Neural cell (in vitro differentiated cells): ENCODE results near the gene ZNF431. TPM values are rescaled to one million over a fixed set of nuclear protein-coding genes. Genes with fewer than 3 reads are reported as not detected.
"Not testable (repeated sequence)": the region's sequence is repeated elsewhere in the genome, so short reads cannot be mapped to it uniquely, and the experiment has no call there.

Source experiments
- H2AFZ ChIP-seq: fragments of 200-600, 300-800 bp; sonication (generic), shearing (Covaris generic); 2 replicates; pipeline ENCODE4 v1.6.0; 2014; ENCODE audit warnings: low read depth, mild to moderate bottlenecking, antibody characterized with exemption, low read length, moderate library complexity
- H3F3A ChIP-seq: fragments of 200-600 bp; shearing (Covaris generic); 2 replicates; pipeline ENCODE4 v1.6.1; 2016; ENCODE audit warnings: mild to moderate bottlenecking, moderate library complexity, mixed read lengths, antibody characterized with exemption, low read length; ENCODE audit not compliant: insufficient read depth, poor library complexity, severe bottlenecking
- H3K27ac ChIP-seq: fragments of 200-600, 300-800 bp; sonication (generic), shearing (Covaris generic); 2 replicates; pipeline ENCODE4 v1.5.1; 2014; ENCODE audit warnings: mild to moderate bottlenecking, low read length, moderate library complexity
- H3K27me3 ChIP-seq: fragments of 300-800, 200-600 bp; sonication (generic), shearing (Covaris generic); 2 replicates; pipeline ENCODE4 v1.6.0; 2014; ENCODE audit warnings: mild to moderate bottlenecking, low read depth, low read length, moderate library complexity; ENCODE audit not compliant: insufficient read depth
- H3K36me3 ChIP-seq: fragments of 300-800, 200-600 bp; sonication (generic), shearing (Covaris generic); 2 replicates; pipeline ENCODE4 v1.5.1; 2014; ENCODE audit warnings: mild to moderate bottlenecking, antibody characterized with exemption, low read length, moderate library complexity; ENCODE audit not compliant: insufficient read depth
- H3K4me2 ChIP-seq: fragments of 300-800, 200-600 bp; sonication (generic), shearing (Covaris generic); 2 replicates; pipeline ENCODE4 v1.6.0; 2014; ENCODE audit warnings: mild to moderate bottlenecking, low read length
- H3K4me3 ChIP-seq: fragments of 300-800, 200-600 bp; sonication (generic), shearing (Covaris generic); 2 replicates; pipeline ENCODE4 v1.5.1; 2014; ENCODE audit warnings: mild to moderate bottlenecking, low read length, moderate library complexity
- H3K79me2 ChIP-seq: fragments of 200-600 bp; shearing (Covaris generic); replicated peaks from 2 replicates; pipeline ENCODE4 v1.6.0; 2014; ENCODE audit warnings: mild to moderate bottlenecking, low read length, moderate library complexity; ENCODE audit not compliant: insufficient read depth
- H3K9ac ChIP-seq: fragments of 300-800, 200-600 bp; sonication (generic), shearing (Covaris generic); 2 replicates; pipeline ENCODE4 v1.6.1; 2016; ENCODE audit warnings: mild to moderate bottlenecking, low read length, mixed read lengths
- H3K9me2 ChIP-seq: fragments of 200-600 bp; shearing (Covaris generic); 2 replicates; pipeline ENCODE4 v1.6.1; 2016; ENCODE audit warnings: mild to moderate bottlenecking, low read length, mixed read lengths; ENCODE audit not compliant: insufficient read depth
- H3K9me3 ChIP-seq: fragments of 200-600, 300-800 bp; sonication (generic), shearing (Covaris generic); 2 replicates; pipeline ENCODE4 v1.6.1; 2016; ENCODE audit warnings: mild to moderate bottlenecking, mixed run types, low read length, moderate library complexity, mixed read lengths
- H4K20me1 ChIP-seq: fragments of 200-600 bp; shearing (Covaris generic); 2 replicates; pipeline ENCODE4 v1.6.1; 2016; ENCODE audit warnings: mild to moderate bottlenecking, mixed run types; ENCODE audit not compliant: insufficient read depth
- EP300 ChIP-seq: fragments of 450-650 bp; conservative IDR thresholded peaks from 2 replicates; pipeline ENCODE4 v1.6.1; 2014; ENCODE audit warnings: antibody characterized with exemption, mild to moderate bottlenecking, moderate library complexity; ENCODE audit not compliant: poor library complexity, severe bottlenecking
- EZH2 ChIP-seq: fragments of 200-600, 300-800 bp; shearing (Covaris generic), sonication (generic); IDR thresholded peaks from 2 replicates; pipeline ENCODE4 v1.6.1; 2014; ENCODE audit warnings: antibody characterized with exemption, low read length, borderline replicate concordance, mild to moderate bottlenecking; ENCODE audit not compliant: insufficient read depth, poor library complexity, severe bottlenecking
- MXI1 ChIP-seq: fragments of 450-650 bp; conservative IDR thresholded peaks from 2 replicates; pipeline ENCODE4 v1.6.1; 2014; ENCODE audit warnings: antibody characterized with exemption, mild to moderate bottlenecking; ENCODE audit not compliant: poor library complexity, severe bottlenecking
- POLR2AphosphoS5 ChIP-seq: IDR thresholded peaks from 2 replicates; pipeline ENCODE4 v1.6.1; 2012
- RAD21 ChIP-seq: fragments of 450-650 bp; conservative IDR thresholded peaks from 2 replicates; pipeline ENCODE4 v1.6.1; 2014; ENCODE audit warnings: antibody characterized with exemption, mild to moderate bottlenecking, moderate library complexity
- SMC3 ChIP-seq: fragments of 450-650 bp; conservative IDR thresholded peaks from 2 replicates; pipeline ENCODE4 v1.6.1; 2014; ENCODE audit warnings: antibody characterized with exemption, mild to moderate bottlenecking, moderate library complexity; ENCODE audit not compliant: poor library complexity
- TAF1 ChIP-seq: IDR thresholded peaks from 2 replicates; pipeline ENCODE4 v1.6.1; 2012; ENCODE audit warnings: low read depth
- polyA plus RNA-seq: library from polyadenylated mRNA; depleted of rRNA; stranded (reverse); fragments of >200 nt; gene quantifications from 2 replicates; pipeline ENCODE4 v1.2.3, GENCODE V29; 2014
- small RNA-seq, 3 experiments: library from RNA; depleted of rRNA; stranded (forward); fragments of <200 nt; gene quantifications; one replicate each; pipeline ENCODE3, GENCODE V24; 2012
- TF ChIP-seq, protein P1 (sequence below): IDR thresholded peaks from 2 replicates; pipeline ENCODE4 v1.6.1; 2012; ENCODE audit warnings: borderline replicate concordance
- TF ChIP-seq, protein P2 (sequence below): fragments of 450-650 bp; IDR thresholded peaks from 2 replicates; pipeline ENCODE4 v1.5.1; 2014; ENCODE audit warnings: antibody characterized with exemption, mild to moderate bottlenecking, moderate library complexity; ENCODE audit not compliant: poor library complexity, severe bottlenecking

The ZNF431 gene
- polyA plus RNA-seq, 1 donor from 2014 or later: 16.3 TPM

DNA sequence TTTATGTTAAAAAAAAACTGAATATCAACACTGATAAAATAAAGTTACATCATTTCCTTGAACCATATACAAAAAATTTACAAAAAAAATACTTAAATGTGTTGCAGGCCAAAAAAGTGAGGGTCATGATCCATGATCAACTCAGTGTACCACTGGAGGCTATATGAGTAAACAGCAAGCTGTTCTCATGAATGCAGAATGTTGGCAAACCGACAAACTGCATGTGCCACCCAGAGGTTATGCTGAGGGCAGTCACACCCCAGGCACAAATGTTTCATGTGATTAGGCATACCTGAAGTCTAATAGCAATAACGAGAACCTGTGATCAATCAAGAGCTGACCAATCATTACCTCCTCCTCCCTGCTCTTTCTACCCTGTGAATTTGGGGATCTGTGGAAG, 91.9 kb downstream of the ZNF431 start:
- Histone ChIP-seq H2AFZ (no peak overlapping the region), H3F3A (no peaks in the 10 kb centered on the region), H4K20me1 (no peaks in the 10 kb centered on the region), H3K79me2 (no peaks in the 10 kb centered on the region), H3K9me2 (no peaks in the 10 kb centered on the region), H3K9me3 (no peaks in the 10 kb centered on the region), H3K4me2 (no peak overlapping the region), H3K9ac (no peak overlapping the region), H3K4me3 (no peak overlapping the region), H3K27ac (no peak overlapping the region), H3K27me3 (no peaks in the 10 kb centered on the region), H3K36me3 (no peaks in the 10 kb centered on the region)
- TF ChIP-seq RAD21 (no peak), MXI1 (no peak)

DNA sequence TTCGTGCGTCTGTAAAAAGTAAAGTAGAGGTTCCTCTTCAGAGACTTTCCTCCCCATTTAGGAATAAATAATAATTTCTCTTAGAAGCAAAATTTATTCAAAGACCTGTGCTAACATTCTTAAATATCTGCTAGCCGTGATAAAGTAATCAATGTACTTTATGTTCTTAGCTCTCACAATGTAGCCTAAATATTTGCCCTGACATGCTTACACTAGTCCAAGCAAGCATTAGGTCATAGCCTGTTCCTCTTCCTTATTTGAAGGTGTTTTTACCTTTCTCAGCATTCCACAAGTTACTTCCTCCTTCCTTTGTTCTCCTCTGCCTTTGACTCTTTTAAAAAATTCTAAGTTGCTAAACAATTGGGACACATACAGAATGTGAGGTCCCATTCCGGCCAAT, 94.9 kb downstream of the ZNF431 start:
- not testable (repeated sequence) for H3K27ac ChIP-seq, H3K79me2 ChIP-seq, H3K36me3 ChIP-seq, H3K4me2 ChIP-seq, H4K20me1 ChIP-seq, H3F3A ChIP-seq, H2AFZ ChIP-seq, H3K27me3 ChIP-seq, H3K4me3 ChIP-seq, H3K9me3 ChIP-seq, H3K9ac ChIP-seq, H3K9me2 ChIP-seq

DNA sequence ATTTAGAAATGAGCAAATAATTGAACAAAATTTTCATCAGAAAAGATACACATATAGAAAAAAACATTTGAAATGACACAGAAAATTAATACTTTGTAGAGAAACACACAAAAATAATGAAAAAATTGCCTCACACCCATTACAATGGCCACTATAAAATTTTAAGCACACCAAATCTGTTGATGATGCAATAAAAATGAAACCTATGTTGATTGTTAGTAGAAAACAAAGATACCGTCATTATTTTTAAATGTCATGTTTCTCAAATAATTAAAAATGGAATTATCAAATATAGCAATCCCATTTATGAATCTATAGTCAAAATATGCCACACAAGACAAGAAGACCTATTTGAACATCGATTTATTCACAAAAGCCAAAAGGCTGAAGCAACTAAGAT, 96.8 kb downstream of the ZNF431 start:
- H3K4me3 ChIP-seq: no peak overlapping the region
- no peaks in the 10 kb centered on the region for H3F3A ChIP-seq
- TF ChIP-seq MXI1: no peak
- no peak for TF ChIP-seq EP300
- TF ChIP-seq SMC3: no peak
- no peak for TF ChIP-seq TAF1
- TF ChIP-seq POLR2AphosphoS5: no peak
- TF ChIP-seq, protein P1, sequence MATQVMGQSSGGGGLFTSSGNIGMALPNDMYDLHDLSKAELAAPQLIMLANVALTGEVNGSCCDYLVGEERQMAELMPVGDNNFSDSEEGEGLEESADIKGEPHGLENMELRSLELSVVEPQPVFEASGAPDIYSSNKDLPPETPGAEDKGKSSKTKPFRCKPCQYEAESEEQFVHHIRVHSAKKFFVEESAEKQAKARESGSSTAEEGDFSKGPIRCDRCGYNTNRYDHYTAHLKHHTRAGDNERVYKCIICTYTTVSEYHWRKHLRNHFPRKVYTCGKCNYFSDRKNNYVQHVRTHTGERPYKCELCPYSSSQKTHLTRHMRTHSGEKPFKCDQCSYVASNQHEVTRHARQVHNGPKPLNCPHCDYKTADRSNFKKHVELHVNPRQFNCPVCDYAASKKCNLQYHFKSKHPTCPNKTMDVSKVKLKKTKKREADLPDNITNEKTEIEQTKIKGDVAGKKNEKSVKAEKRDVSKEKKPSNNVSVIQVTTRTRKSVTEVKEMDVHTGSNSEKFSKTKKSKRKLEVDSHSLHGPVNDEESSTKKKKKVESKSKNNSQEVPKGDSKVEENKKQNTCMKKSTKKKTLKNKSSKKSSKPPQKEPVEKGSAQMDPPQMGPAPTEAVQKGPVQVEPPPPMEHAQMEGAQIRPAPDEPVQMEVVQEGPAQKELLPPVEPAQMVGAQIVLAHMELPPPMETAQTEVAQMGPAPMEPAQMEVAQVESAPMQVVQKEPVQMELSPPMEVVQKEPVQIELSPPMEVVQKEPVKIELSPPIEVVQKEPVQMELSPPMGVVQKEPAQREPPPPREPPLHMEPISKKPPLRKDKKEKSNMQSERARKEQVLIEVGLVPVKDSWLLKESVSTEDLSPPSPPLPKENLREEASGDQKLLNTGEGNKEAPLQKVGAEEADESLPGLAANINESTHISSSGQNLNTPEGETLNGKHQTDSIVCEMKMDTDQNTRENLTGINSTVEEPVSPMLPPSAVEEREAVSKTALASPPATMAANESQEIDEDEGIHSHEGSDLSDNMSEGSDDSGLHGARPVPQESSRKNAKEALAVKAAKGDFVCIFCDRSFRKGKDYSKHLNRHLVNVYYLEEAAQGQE: no peak
- TF ChIP-seq RAD21: no peak
- no peak for TF ChIP-seq EZH2
- TF ChIP-seq, protein P2, sequence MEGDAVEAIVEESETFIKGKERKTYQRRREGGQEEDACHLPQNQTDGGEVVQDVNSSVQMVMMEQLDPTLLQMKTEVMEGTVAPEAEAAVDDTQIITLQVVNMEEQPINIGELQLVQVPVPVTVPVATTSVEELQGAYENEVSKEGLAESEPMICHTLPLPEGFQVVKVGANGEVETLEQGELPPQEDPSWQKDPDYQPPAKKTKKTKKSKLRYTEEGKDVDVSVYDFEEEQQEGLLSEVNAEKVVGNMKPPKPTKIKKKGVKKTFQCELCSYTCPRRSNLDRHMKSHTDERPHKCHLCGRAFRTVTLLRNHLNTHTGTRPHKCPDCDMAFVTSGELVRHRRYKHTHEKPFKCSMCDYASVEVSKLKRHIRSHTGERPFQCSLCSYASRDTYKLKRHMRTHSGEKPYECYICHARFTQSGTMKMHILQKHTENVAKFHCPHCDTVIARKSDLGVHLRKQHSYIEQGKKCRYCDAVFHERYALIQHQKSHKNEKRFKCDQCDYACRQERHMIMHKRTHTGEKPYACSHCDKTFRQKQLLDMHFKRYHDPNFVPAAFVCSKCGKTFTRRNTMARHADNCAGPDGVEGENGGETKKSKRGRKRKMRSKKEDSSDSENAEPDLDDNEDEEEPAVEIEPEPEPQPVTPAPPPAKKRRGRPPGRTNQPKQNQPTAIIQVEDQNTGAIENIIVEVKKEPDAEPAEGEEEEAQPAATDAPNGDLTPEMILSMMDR: no peak
- no peaks in the 10 kb centered on the region for H3K79me2 ChIP-seq
- H3K9me3 ChIP-seq: no peaks in the 10 kb centered on the region
- H2AFZ ChIP-seq: no peak overlapping the region
- H4K20me1 ChIP-seq: no peaks in the 10 kb centered on the region
- H3K27me3 ChIP-seq: no peaks in the 10 kb centered on the region
- no peak overlapping the region for H3K27ac ChIP-seq
- H3K9me2 ChIP-seq: no peaks in the 10 kb centered on the region
- no peak overlapping the region for H3K4me2 ChIP-seq
- H3K36me3 ChIP-seq: no peaks in the 10 kb centered on the region
- H3K9ac ChIP-seq: no peak overlapping the region

Small RNA genes lying within 50 kb of the gene (small RNA-seq; reads per million reads assigned to genes)
- gene RNA5SP469: 0.20 to 0.57 (median 0.26) reads per million in 3 experiments

Other genes starting within 250 kb of the ZNF431 start
- 18.8 and 22.1 TPM in 2 replicates for gene ZNF85, start 218.8 kb upstream of the ZNF431 start, polyA plus RNA-seq
- 9.5 and 13.7 TPM in 2 replicates for gene ZNF430, start 121.4 kb upstream of the ZNF431 start, polyA plus RNA-seq
- 55.9 and 68.8 TPM in 2 replicates for gene ZNF714, start 59.8 kb upstream of the ZNF431 start, polyA plus RNA-seq
- 16.0 and 30.9 TPM in 2 replicates for gene ZNF708, start 187.4 kb downstream of the ZNF431 start, polyA plus RNA-seq
- 159 and 162 TPM in 2 replicates for gene ZNF738, start 217.0 kb downstream of the ZNF431 start, polyA plus RNA-seq